ENCODE results near the gene SLC25A51.

GRCh38 chr9:37923118-37923795 is 19.3 kb upstream of the SLC25A51 start:
- TF ChIP-seq CTCF (IDR thresholded peaks at IDR 0.05) (no peak), POLR2A (IDR thresholded peaks at IDR 0.05) (no peak)

Measured in Peyer's patch (tissue), 4 donors.